ENCODE data around the gene NPTN. TPM values are rescaled to one million over a fixed set of nuclear protein-coding genes. Genes with fewer than 3 reads are reported as not detected.

Gene NPTN
- total RNA-seq, 6 experiments from 2014 or later, result 25.4 to 49.9 (median 35.4) TPM

- ATAC-seq, result no peak
- intact Hi-C loops (cut with DNase I), result no loop called here
- no peaks in the 10 kb centered on the region for H3K9me3 ChIP-seq
- no peak overlapping the region for H3K4me3 ChIP-seq
- no peaks in the 10 kb centered on the region for H3K27me3 ChIP-seq
- WGBS (ENCODE audit: insufficient coverage, low coverage, low lambda C conversion rate, missing lambda C conversion rate), result 94% methylated on average over 2 of the region's 2 CpGs
- peaks cover 0 to 18% (median 7%) of the 10 kb centered on the region in 4 donors for H3K4me1 ChIP-seq
- TF ChIP-seq POLR2A (IDR thresholded peaks at IDR 0.05), result no peak
- TF ChIP-seq CTCF (IDR thresholded peaks at IDR 0.05), result no peak
- DNase-seq, result no peak
- H3K27ac ChIP-seq, result no peak overlapping the region
- H3K36me3 ChIP-seq, result no peaks in the 10 kb centered on the region
These were observed 15.8 kb downstream of the NPTN start for GRCh38 chr15:73617301-73617831.

- TF ChIP-seq POLR2A (IDR thresholded peaks at IDR 0.05), result no peak
- TF ChIP-seq CTCF (IDR thresholded peaks at IDR 0.05), result no peak
- DNase-seq (no peak), ATAC-seq (no peak)
- intact Hi-C loops (cut with DNase I), result no loop called here
- no peak overlapping the region for H3K27ac ChIP-seq
- no peak overlapping the region for H3K4me3 ChIP-seq
- WGBS (ENCODE audit: insufficient coverage, low coverage, low lambda C conversion rate, missing lambda C conversion rate), result 83% methylated on average over 2 of the region's 2 CpGs
- H3K36me3 ChIP-seq, result no peaks in the 10 kb centered on the region
- peaks cover 0 to 5% (median 0%) of the 10 kb centered on the region in 4 donors for H3K4me1 ChIP-seq
- no peaks in the 10 kb centered on the region for H3K27me3 ChIP-seq
- H3K9me3 ChIP-seq, result no peaks in the 10 kb centered on the region
These were observed 24.2 kb downstream of the NPTN start for GRCh38 chr15:73608941-73609340.

GRCh38 chr15:73608475-73608874 lies 24.7 kb downstream of the NPTN start:
- Histone ChIP-seq H3K4me3 (no peak overlapping the region), H3K27me3 (no peaks in the 10 kb centered on the region), H3K27ac (no peak overlapping the region), H3K4me1 (peaks cover 0 to 5% (median 0%) of the 10 kb centered on the region in 4 donors), H3K9me3 (no peaks in the 10 kb centered on the region), H3K36me3 (no peaks in the 10 kb centered on the region)
- intact Hi-C loops (cut with DNase I), result no loop called here
- WGBS (ENCODE audit: insufficient coverage, low coverage, low lambda C conversion rate, missing lambda C conversion rate), result 83% methylated on average over 1 of the region's 1 CpG
- DNase-seq (no peak), ATAC-seq (no peak)
- TF ChIP-seq POLR2A (IDR thresholded peaks at IDR 0.05), result no peak
- no peak for TF ChIP-seq CTCF (IDR thresholded peaks at IDR 0.05)

- Histone ChIP-seq H3K27ac (no peak overlapping the region), H3K4me3 (no peak overlapping the region), H3K27me3 (no peaks in the 10 kb centered on the region), H3K36me3 (no peaks in the 10 kb centered on the region), H3K4me1 (peaks cover 0 to 8% (median under 1%) of the 10 kb centered on the region in 4 donors), H3K9me3 (no peaks in the 10 kb centered on the region)
- TF ChIP-seq CTCF (IDR thresholded peaks at IDR 0.05) (no peak), POLR2A (IDR thresholded peaks at IDR 0.05) (no peak)
- intact Hi-C loops (cut with DNase I), result no loop called here
- no peak for ATAC-seq
- WGBS (ENCODE audit: insufficient coverage, low coverage, low lambda C conversion rate, missing lambda C conversion rate), result 75% methylated on average over 1 of the region's 1 CpG
- no peak for DNase-seq
These were observed 25.3 kb downstream of the NPTN start for GRCh38 chr15:73607843-73608242.

GRCh38 chr15:73607405-73607804 lies 25.8 kb downstream of the NPTN start:
- DNase-seq, result no peak
- TF ChIP-seq POLR2A (IDR thresholded peaks at IDR 0.05) (no peak), CTCF (IDR thresholded peaks at IDR 0.05) (no peak)
- no peak for ATAC-seq
- H3K9me3 ChIP-seq, result no peaks in the 10 kb centered on the region
- H3K4me3 ChIP-seq, result no peak overlapping the region
- intact Hi-C loops (cut with DNase I), result no loop called here
- no peaks in the 10 kb centered on the region for H3K36me3 ChIP-seq
- WGBS (ENCODE audit: insufficient coverage, low coverage, low lambda C conversion rate, missing lambda C conversion rate), result 73% methylated on average over 2 of the region's 2 CpGs
- H3K27me3 ChIP-seq, result no peaks in the 10 kb centered on the region
- no peak overlapping the region for H3K27ac ChIP-seq
- H3K4me1 ChIP-seq, result peaks cover 0 to 12% (median 2%) of the 10 kb centered on the region in 4 donors
